Caco-2 (cell line): ENCODE data around the gene GGCX. TPM values are rescaled to one million over a fixed set of nuclear protein-coding genes. Genes with fewer than 3 reads are reported as not detected.

Experiments used
- BruUV-seq: library from RNA; stranded (reverse); fragments of 400-500 nt; replicated peaks from 2 replicates; lab custom pipeline; 2021; lab: Mats Ljungman, UMichigan
- CTCF ChIA-PET: fragments of 300-600 bp; sonication (Branson Sonifier 250); formaldehyde crosslinking; loops from one replicate; lab custom pipeline; 2022; ENCODE audit warnings: antibody characterized with exemption; lab: Charles Lee
- POLR2A ChIA-PET: fragments of 300-600 bp; sonication (Branson Sonifier 250); formaldehyde crosslinking; loops from one replicate; lab custom pipeline; 2022; ENCODE audit warnings: antibody characterized with exemption; lab: Charles Lee
- DNase-seq, 2 experiments: peaks; one replicate each; pipeline versions ENCODE4 v3.0.0 to v3.0.0-alpha.2; 2020 to 2022
- H3K27me3 ChIP-seq: replicated peaks from 2 replicates; pipeline ENCODE4 v1.6.0; 2011; ENCODE audit warnings: low read length; ENCODE audit not compliant: control insufficient read depth, insufficient read depth
- H3K36me3 ChIP-seq: 2 replicates; pipeline ENCODE4 v1.5.1; 2011; ENCODE audit warnings: low read length; ENCODE audit not compliant: control insufficient read depth, insufficient read depth
- H3K4me1 ChIP-seq: fragments of 250-450 bp; sonication (Bioruptor Pico); 2 replicates; pipeline ENCODE4 v1.5.1; 2020; ENCODE audit warnings: mild to moderate bottlenecking
- H3K4me3 ChIP-seq: 2 replicates; pipeline ENCODE4 v1.5.1; 2011; ENCODE audit warnings: low read depth, mild to moderate bottlenecking, control low read depth, low read length
- H3K9me3 ChIP-seq: fragments of 250-450 bp; sonication (Bioruptor Pico); 2 replicates; pipeline ENCODE4 v1.5.1; 2020; ENCODE audit warnings: mild to moderate bottlenecking, moderate library complexity
- H3K27ac Mint-ChIP-seq: one replicate; pipeline ENCODE4 v1.8.0; 2022; ENCODE audit warnings: mixed read lengths; ENCODE audit not compliant: unreplicated experiment
- H3K27me3 Mint-ChIP-seq: one replicate; pipeline ENCODE4 v1.8.0; 2022; ENCODE audit warnings: mixed read lengths; ENCODE audit not compliant: insufficient read depth, unreplicated experiment
- H3K36me3 Mint-ChIP-seq: one replicate; pipeline ENCODE4 v1.8.0; 2022; ENCODE audit warnings: mild to moderate bottlenecking, mixed read lengths; ENCODE audit not compliant: insufficient read depth, unreplicated experiment
- H3K4me1 Mint-ChIP-seq: one replicate; pipeline ENCODE4 v1.8.0; 2022; ENCODE audit warnings: low read depth, mixed read lengths; ENCODE audit not compliant: unreplicated experiment
- H3K4me3 Mint-ChIP-seq: one replicate; pipeline ENCODE4 v1.8.0; 2022; ENCODE audit warnings: mild to moderate bottlenecking, moderate library complexity, mixed read lengths; ENCODE audit not compliant: unreplicated experiment
- H3K9me3 Mint-ChIP-seq: one replicate; pipeline ENCODE4 v1.8.0; 2022; ENCODE audit warnings: mixed read lengths; ENCODE audit not compliant: unreplicated experiment
- CTCF ChIP-seq, 2 experiments: fragments of 200-600 bp in 1 of 2; IDR thresholded peaks; 1 replicate in 1 of 2; 2 replicates in 1 of 2; pipeline versions ENCODE4 v1.5.1 to v1.8.0; 2011 to 2022; ENCODE audit warnings: antibody characterized with exemption in 1 of 2, control low read depth in 1 of 2, inconsistent platforms in 1 of 2, low read depth in 1 of 2, low read length in 1 of 2, mild to moderate bottlenecking in 1 of 2, moderate library complexity in 1 of 2; ENCODE audit not compliant: insufficient read depth in 1 of 2, severe bottlenecking in 1 of 2, unreplicated experiment in 1 of 2
- intact Hi-C: fragments of 100-400 bp; cut with micrococcal nuclease; formaldehyde crosslinking; loops from one replicate; pipeline ENCODE4 v1.10.0; 2022; ENCODE audit not compliant: unreplicated experiment
- total RNA-seq: library from RNA; stranded (reverse); gene quantifications from 2 replicates; pipeline ENCODE4 v1.2.3, GENCODE V29; 2022

Gene GGCX
- total RNA-seq, 1 experiment from 2014 or later, result 96.8 TPM

- no peaks in the 10 kb centered on the region for H3K36me3 ChIP-seq
- H3K9me3 ChIP-seq, result no peaks in the 10 kb centered on the region
- ChIA-PET CTCF (interaction anchor here (0.7 kb wide), 1 partner anchor 109 kb away, joined by 3 read pairs; no protein-coding TSS in a partner anchor), POLR2A (interaction anchor here (1.0 kb wide), 1 partner anchor 15 kb away, joined by 4 read pairs; the partner anchor contains the start of gene MAT2A)
- no peaks in the 10 kb centered on the region for H3K27me3 ChIP-seq
- no peaks in the 10 kb centered on the region for H3K9me3 Mint-ChIP-seq
- intact Hi-C loops, result no loop called here
- peaks cover 16% of the 10 kb centered on the region for H3K4me1 Mint-ChIP-seq
- no peaks in the 10 kb centered on the region for H3K36me3 Mint-ChIP-seq
- DNase-seq, result no peak
- no peak for TF ChIP-seq CTCF (IDR thresholded peaks at IDR 0.05; ENCODE audit: insufficient read depth in 1 of 2, low read depth in 1 of 2, low read length in 1 of 2, severe bottlenecking in 1 of 2, unreplicated experiment in 1 of 2)
- no peaks in the 10 kb centered on the region; the same call in 1 of the 2 replicates for H3K4me1 ChIP-seq
- no peak overlapping the region for H3K4me3 ChIP-seq
- no peak overlapping the region for H3K27ac Mint-ChIP-seq
- no peaks in the 10 kb centered on the region for H3K27me3 Mint-ChIP-seq
- no peak overlapping the region for H3K4me3 Mint-ChIP-seq
- no TSS peak for BruUV-seq
These were observed 38.0 kb downstream of the GGCX start for GRCh38 chr2:85523062-85523902.

- ChIA-PET CTCF (interaction anchor here (0.7 kb wide), 1 partner anchor 107 kb away, joined by 3 read pairs; no protein-coding TSS in a partner anchor), POLR2A (interaction anchor here (0.7 kb wide), 1 partner anchor 11 kb away, joined by 3 read pairs; no protein-coding TSS in a partner anchor)
- no peak for TF ChIP-seq CTCF (IDR thresholded peaks at IDR 0.05; ENCODE audit: insufficient read depth in 1 of 2, low read depth in 1 of 2, low read length in 1 of 2, severe bottlenecking in 1 of 2, unreplicated experiment in 1 of 2)
- Histone ChIP-seq H3K4me1 (no peaks in the 10 kb centered on the region; the same call in 1 of the 2 replicates), H3K9me3 (no peaks in the 10 kb centered on the region), H3K36me3 (no peaks in the 10 kb centered on the region), H3K27me3 (no peaks in the 10 kb centered on the region), H3K4me3 (no peak overlapping the region)
- H3K27ac Mint-ChIP-seq, result no peak overlapping the region
- intact Hi-C loops, result no loop called here
- no peaks in the 10 kb centered on the region for H3K27me3 Mint-ChIP-seq
- no peak for DNase-seq
- no peaks in the 10 kb centered on the region for H3K9me3 Mint-ChIP-seq
- no peaks in the 10 kb centered on the region for H3K36me3 Mint-ChIP-seq
- H3K4me1 Mint-ChIP-seq, result peaks cover 17% of the 10 kb centered on the region
- BruUV-seq, result no TSS peak
- no peak overlapping the region for H3K4me3 Mint-ChIP-seq
These were observed 39.1 kb downstream of the GGCX start for GRCh38 chr2:85522090-85522647.

GRCh38 chr2:85516653-85517389 lies 44.5 kb downstream of the GGCX start:
- peaks cover 10% of the 10 kb centered on the region for H3K4me1 Mint-ChIP-seq
- DNase-seq, result no peak
- no peaks in the 10 kb centered on the region for H3K36me3 Mint-ChIP-seq
- no peaks in the 10 kb centered on the region for H3K27me3 Mint-ChIP-seq
- CTCF ChIA-PET, result no interaction called here
- Histone ChIP-seq H3K4me3 (no peak overlapping the region), H3K36me3 (no peaks in the 10 kb centered on the region), H3K27me3 (no peaks in the 10 kb centered on the region), H3K4me1 (peaks cover 6% of the 10 kb centered on the region; the same call in 1 of the 2 replicates), H3K9me3 (no peaks in the 10 kb centered on the region)
- no peak overlapping the region for H3K4me3 Mint-ChIP-seq
- TF ChIP-seq CTCF (IDR thresholded peaks at IDR 0.05; ENCODE audit: insufficient read depth in 1 of 2, low read depth in 1 of 2, low read length in 1 of 2, severe bottlenecking in 1 of 2, unreplicated experiment in 1 of 2), result no peak
- no TSS peak for BruUV-seq
- H3K27ac Mint-ChIP-seq, result no peak overlapping the region
- intact Hi-C loops, result no loop called here
- no peaks in the 10 kb centered on the region for H3K9me3 Mint-ChIP-seq
- POLR2A ChIA-PET, result interaction anchor here (0.7 kb wide), 1 partner anchor 22 kb away, joined by 5 read pairs; the partner anchor contains the start of gene MAT2A
